Posterior vena cava (tissue), 2 donors: ENCODE data around the gene AP2S1. TPM values are rescaled to one million over a fixed set of nuclear protein-coding genes. Genes with fewer than 3 reads are reported as not detected.
"Not testable (repeated sequence)": the region's sequence is repeated elsewhere in the genome, so short reads cannot be mapped to it uniquely, and the experiment has no call there.

ENCODE experiments used
- DNase-seq: peaks from one replicate; pipeline ENCODE4 v3.0.0-alpha.2; 2020; ENCODE audit warnings: low spot score
- intact Hi-C, 2 donors: fragments of 100-400 bp; cut with DNase I; formaldehyde crosslinking; loops; one replicate each; pipeline versions ENCODE4 v1.14.1 to v1.14.2; 2022 to 2023
- total RNA-seq, 2 donors: library from RNA; stranded (reverse); fragmentation: NEBNext Ultra II Directional; extraction: Animal tissue kit (Norgen Biotek cat#: 25700); gene quantifications; one replicate each; pipeline ENCODE4 v1.2.1, GENCODE V29; 2021
- donor health status: DM: yes; HTN: yes; CAD: no.
- donor health status: DM: yes; HTN: yes; CAD: no.

Gene AP2S1
- total RNA-seq, 2 donors from 2014 or later = 98.0 to 139 TPM

GRCh38 chr19:46848389-46848788 is 2.3 kb downstream of the AP2S1 start:
- DNase-seq = no peak
- intact Hi-C loops = no loop called here

GRCh38 chr19:46847528-46847927 is 3.1 kb downstream of the AP2S1 start:
- intact Hi-C loops = no loop called here
- peak; percentile 40 for DNase-seq

DNA sequence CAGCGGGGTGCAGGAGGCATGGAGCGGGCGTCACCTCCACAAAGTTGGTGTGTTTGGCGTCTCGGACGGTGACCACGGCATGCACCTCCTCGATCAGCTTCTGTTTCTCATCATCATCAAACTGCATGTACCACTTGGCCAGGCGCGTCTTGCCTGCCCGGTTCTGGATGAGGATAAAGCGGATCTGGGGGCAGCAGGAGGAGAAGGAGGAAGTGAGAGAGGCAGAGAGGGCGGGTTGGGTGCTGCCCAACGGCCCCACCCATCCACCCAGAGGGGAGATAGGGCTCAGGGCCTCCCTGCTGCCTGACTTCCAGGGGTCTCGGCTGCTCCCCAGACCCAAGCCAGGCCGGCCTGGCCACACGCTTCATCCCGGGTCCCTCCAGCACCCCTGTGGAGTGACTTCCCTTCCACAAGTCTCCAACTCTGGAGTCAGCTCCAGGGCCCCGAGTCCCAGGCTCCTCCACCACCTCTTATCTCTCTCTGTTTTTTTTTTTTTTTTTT is 4.6 kb downstream of the AP2S1 start:
- intact Hi-C loops = no loop called here
- DNase-seq = peak; percentile 76

DNA sequence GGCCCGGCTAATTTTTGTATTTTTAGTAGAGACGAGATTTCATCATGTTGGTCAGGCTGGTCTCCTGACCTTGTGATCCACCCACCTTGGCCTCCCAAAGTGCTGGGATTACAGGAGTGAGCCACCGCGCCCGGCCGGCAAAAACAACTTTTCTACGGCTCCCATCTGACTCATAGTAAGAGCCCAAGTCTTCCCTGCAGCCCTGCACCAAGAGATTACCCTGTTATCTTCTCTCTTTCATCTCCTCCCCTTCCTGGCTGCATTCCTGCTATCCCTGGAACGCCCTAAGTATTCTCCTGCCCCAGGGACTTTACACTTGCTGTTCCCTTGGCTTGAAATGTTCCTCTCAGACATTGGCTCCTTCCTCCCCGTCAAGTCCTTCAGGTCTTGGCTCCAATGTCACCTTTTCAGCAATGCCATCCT is 6.6 kb downstream of the AP2S1 start:
- intact Hi-C loops = no loop called here
- no peak for DNase-seq

DNA sequence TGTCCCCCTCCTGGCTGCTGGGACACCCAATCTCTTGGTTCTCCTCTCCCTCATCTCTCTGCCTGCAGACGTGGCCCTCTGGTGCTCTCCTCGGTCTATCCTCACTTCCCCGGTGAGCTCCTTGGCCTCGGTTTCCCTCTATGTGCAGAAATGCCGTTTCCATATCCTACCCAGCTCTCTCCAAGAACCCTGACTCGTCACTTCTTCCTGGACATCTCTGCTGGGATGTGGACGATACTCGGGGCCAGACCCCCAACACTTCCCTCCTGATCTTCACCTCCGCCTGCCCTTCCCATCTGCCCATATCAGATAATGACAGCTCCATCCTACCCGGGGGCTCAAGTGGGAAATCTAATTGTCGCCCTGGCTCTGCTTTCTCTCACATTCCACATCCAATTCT is 7.9 kb downstream of the AP2S1 start:
- DNase-seq = no peak
- intact Hi-C loops = no loop called here

DNA sequence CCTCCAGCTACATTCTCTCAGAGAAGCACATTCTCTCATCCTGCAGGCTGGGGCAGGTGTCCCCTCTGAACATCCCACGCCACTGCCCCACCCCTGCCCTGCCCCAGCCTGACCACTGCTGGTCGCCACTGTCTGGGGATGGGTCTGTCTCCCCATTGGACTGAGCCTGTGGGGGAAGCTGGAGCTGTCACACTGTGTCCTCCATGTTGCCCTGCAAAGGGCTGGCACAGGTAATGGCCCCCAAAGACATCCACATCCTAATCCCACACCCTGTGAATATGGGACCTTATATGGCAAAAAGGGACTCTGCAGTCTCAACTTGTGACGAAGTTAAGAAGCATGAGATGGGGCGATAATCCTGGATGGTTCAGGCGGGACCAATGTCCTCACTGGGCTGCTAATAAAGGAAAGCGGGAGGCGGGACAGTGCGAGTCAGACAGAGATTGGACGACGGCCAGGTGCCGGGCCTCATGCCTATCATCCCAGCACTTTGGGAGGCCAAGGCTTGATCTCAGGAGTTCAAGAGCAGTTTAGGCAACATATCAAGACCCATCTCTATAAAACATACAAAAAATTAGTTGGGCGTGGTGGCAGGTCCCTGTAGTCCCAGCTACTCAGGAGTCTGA is 9.1 kb downstream of the AP2S1 start:
- intact Hi-C loops = loop anchor here in 1 of 2 donors (2.0 kb wide), 1 partner anchor 87 kb away; no protein-coding TSS in a partner anchor
- peak; percentile 91 for DNase-seq

- intact Hi-C loops = loop anchor here in 1 of 2 donors (2.0 kb wide), 1 partner anchor 86 kb away; no protein-coding TSS in a partner anchor
- no peak for DNase-seq
Observed at GRCh38 chr19:46840498-46840942, 10.1 kb downstream of the AP2S1 start.

- intact Hi-C loops = loop anchor here (2.0 to 5.0 kb wide), 3 partner anchors 48 to 85 kb away; no protein-coding TSS in a partner anchor
- no peak for DNase-seq
Observed at GRCh38 chr19:46839752-46840497, 10.7 kb downstream of the AP2S1 start.

DNA sequence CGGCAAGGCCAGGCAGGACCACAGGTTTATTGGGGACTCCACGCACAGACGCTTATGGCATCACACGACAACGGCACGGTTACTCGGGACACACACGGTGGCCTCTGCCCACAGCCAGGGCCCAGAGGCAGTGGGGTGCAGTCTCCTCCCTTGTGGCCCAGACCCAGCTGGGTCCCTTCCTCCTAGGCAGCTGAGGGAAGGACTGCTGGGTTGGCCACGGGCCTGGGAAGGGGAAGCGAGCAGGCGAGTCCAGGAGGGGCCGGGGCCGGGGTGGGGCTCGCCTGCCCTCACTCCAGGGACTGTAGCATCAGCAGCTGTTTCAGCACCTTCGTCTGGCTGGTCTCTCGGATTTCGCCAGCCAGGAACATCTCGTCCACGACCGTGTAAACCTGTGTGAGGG is 12.5 kb downstream of the AP2S1 start:
- no peak for DNase-seq
- intact Hi-C loops = loop anchor here (5.0 kb wide), 2 partner anchors 46 to 81 kb away; no protein-coding TSS in a partner anchor

DNA sequence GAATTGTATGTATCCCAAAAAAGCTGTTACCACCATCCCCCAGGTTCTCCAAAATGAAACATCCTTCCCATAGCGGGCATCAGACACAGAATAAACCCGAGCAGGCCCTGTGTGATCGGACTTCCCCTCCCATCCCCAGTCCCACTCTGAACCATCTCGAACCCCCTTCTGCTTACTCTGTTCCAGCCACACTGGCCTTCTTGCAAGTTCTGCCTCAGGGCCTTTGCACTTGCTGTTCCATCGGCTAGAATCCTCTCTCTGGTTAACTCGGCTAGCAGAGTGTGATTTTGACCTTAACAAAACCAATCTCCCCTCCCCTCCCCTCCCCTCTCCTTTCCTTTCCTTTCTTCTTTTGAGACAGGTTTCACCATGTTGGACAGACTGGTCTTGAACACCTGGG is 15.7 kb downstream of the AP2S1 start:
- DNase-seq = no peak
- intact Hi-C loops = loop anchor here (5.0 kb wide), 3 partner anchors 43 to 138 kb away; no protein-coding TSS in a partner anchor

GRCh38 chr19:46834121-46834520 is 16.5 kb downstream of the AP2S1 start:
- intact Hi-C loops = loop anchor here in 1 of 2 donors (5.0 kb wide), 1 partner anchor 137 kb away; no protein-coding TSS in a partner anchor
- no peak for DNase-seq

GRCh38 chr19:46830864-46831263 is 19.8 kb downstream of the AP2S1 start:
- intact Hi-C loops = loop anchor here in 1 of 2 donors (5.0 kb wide), 1 partner anchor 134 kb away; no protein-coding TSS in a partner anchor
- no peak for DNase-seq

DNA sequence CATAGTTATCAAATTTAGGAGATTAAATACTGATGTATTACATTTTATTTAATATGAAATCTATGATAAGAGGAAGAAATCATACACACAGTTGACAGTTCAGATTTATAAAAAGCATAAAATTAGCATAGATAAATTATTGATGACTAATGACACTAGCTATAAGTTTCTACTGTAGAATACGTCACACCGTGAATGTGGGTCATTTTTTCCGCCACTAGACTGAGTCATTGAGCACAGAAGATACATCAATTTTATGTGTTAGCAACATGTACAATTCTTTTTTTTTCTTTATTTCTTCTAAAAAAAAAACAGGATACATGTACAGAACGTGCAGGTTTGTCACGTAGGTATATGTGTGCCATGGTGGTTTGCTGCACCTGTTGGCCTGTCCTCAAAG is 22.2 kb downstream of the AP2S1 start:
- DNase-seq = no peak
- intact Hi-C loops = no loop called here

GRCh38 chr19:46825731-46826055 is 25.0 kb downstream of the AP2S1 start:
- no peak for DNase-seq
- intact Hi-C loops = no loop called here

- intact Hi-C loops = no loop called here
- no peak for DNase-seq
Observed at GRCh38 chr19:46824890-46825730, 25.5 kb downstream of the AP2S1 start.

GRCh38 chr19:46823049-46823448 is 27.6 kb downstream of the AP2S1 start:
- intact Hi-C loops = no loop called here

DNA sequence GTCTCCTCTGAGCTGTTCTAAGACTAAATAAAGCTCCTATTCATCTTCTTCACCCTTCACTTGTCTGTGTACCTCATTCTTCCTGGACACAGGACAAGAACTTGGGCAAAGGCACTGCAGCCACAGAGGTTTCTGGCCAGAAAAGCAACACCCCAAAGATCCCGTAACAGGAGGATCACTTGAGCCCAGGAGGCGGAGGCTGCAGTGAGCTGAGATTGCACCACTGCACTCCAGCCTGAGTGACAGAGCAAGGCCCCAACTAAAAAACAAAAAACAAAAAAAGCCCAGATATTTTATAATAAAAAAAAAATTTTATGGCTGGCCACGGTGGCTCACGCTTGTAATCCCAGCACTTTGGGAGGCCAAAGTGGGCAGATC is 28.2 kb downstream of the AP2S1 start:
- intact Hi-C loops, DNase-seq: not testable (repeated sequence)

More at GRCh38 chr19:46823049-46823448, 27.6 kb downstream of the AP2S1 start:
- DNase-seq = no peak

GRCh38 chr19:46821512-46822409 is 28.9 kb downstream of the AP2S1 start:
- DNase-seq = no peak
- intact Hi-C loops = no loop called here
